Inflammatory macrophage (primary cell): ENCODE data around the gene RYR2.

Experiments used
- DNase-seq, 2 donors: peaks; one replicate each; pipeline ENCODE4 v3.0.0-alpha.2; 2020 to 2022

Gene RYR2

GRCh38 chr1:237877631-237878030 is 835.6 kb downstream of the RYR2 start:
- no peak for DNase-seq

GRCh38 chr1:237878406-237878805 is 836.4 kb downstream of the RYR2 start:
- no peak for DNase-seq

GRCh38 chr1:237879195-237879594 is 837.2 kb downstream of the RYR2 start:
- DNase-seq = no peak
